Measurements from ENCODE around the gene IFI35. TPM values are rescaled to one million over a fixed set of nuclear protein-coding genes. Genes with fewer than 3 reads are reported as not detected.
"Not testable (repeated sequence)": the region's sequence is repeated elsewhere in the genome, so short reads cannot be mapped to it uniquely, and the experiment has no call there.

The IFI35 gene
- total RNA-seq, 1 experiment from 2014 or later = 6.3 TPM

- Mint-ChIP-seq H3K36me3 (ENCODE audit: insufficient read depth, unreplicated experiment) (peaks cover 68% of the 10 kb centered on the region), H3K27me3 (ENCODE audit: insufficient read depth, unreplicated experiment) (no peaks in the 10 kb centered on the region), H3K27ac (ENCODE audit: low read depth, unreplicated experiment) (peak within 1 kb of the TSS; percentile 96), H3K4me3 (ENCODE audit: unreplicated experiment) (peak within 1 kb of the TSS; percentile 95), H3K9me3 (ENCODE audit: unreplicated experiment) (no peaks in the 10 kb centered on the region), H3K4me1 (ENCODE audit: insufficient read depth, unreplicated experiment) (peaks cover 23% of the 10 kb centered on the region)
- CTCF ChIA-PET = interaction anchor here (0.6 to 2.5 kb wide), 15 partner anchors 13 to 775 kb away, joined by 3 to 17 read pairs (median 4); partner anchors contain the start of genes AARSD1, AOC2, BECN1 and DHX8
- TF ChIP-seq CTCF (IDR thresholded peaks at IDR 0.05; ENCODE audit: unreplicated experiment) = peak; percentile 77
- POLR2A ChIA-PET = interaction anchor here (0.5 to 3.6 kb wide), 36 partner anchors 8 to 1558 kb away, joined by 3 to 58 read pairs (median 6); partner anchors contain the start of genes AARSD1, AOC2, BECN1 and BRCA1
- TSS peak; percentile 78 for BruUV-seq (replicated peaks)
- intact Hi-C loops (cut with micrococcal nuclease) = loop anchor here (1.0 kb wide), 2 partner anchors 34 to 155 kb away; partner anchors contain the start of gene AARSD1
- DNase-seq (ENCODE audit: unreplicated experiment) = peak; percentile 99
Observed at GRCh38 chr17:42997984-42998938, 8.3 kb upstream of the IFI35 start, which contains the start of gene RPL27. Gene RPL27 (plus strand): TSS chr17:42998419. CDS start chr17:42998751, 332 bp downstream.

GRCh38 chr17:42999003-42999525 is 7.5 kb upstream of the IFI35 start:
- no peak for TF ChIP-seq CTCF (IDR thresholded peaks at IDR 0.05; ENCODE audit: unreplicated experiment)
- intact Hi-C loops (cut with micrococcal nuclease) = no loop called here
- Mint-ChIP-seq H3K27ac (ENCODE audit: low read depth, unreplicated experiment) (peak overlapping the region; percentile 96), H3K4me1 (ENCODE audit: insufficient read depth, unreplicated experiment) (peaks cover 23% of the 10 kb centered on the region), H3K9me3 (ENCODE audit: unreplicated experiment) (no peaks in the 10 kb centered on the region), H3K27me3 (ENCODE audit: insufficient read depth, unreplicated experiment) (no peaks in the 10 kb centered on the region), H3K36me3 (ENCODE audit: insufficient read depth, unreplicated experiment) (peaks cover 68% of the 10 kb centered on the region), H3K4me3 (ENCODE audit: unreplicated experiment) (peak overlapping the region; percentile 95)
- BruUV-seq (replicated peaks) = no TSS peak
- no peak for DNase-seq (ENCODE audit: unreplicated experiment)
- ChIA-PET CTCF (interaction anchor here (0.7 to 1.9 kb wide), 2 partner anchors 175 to 485 kb away, joined by 3 to 7 read pairs; partner anchors contain the start of genes BECN1 and DHX8), POLR2A (interaction anchor here (0.6 to 3.6 kb wide), 16 partner anchors 7 to 1080 kb away, joined by 3 to 58 read pairs (median 22); partner anchors contain the start of genes AARSD1, ACLY, BECN1 and BRCA1)

- H3K9me3 Mint-ChIP-seq (ENCODE audit: unreplicated experiment); H3K27me3 Mint-ChIP-seq (ENCODE audit: insufficient read depth, unreplicated experiment); H3K27ac Mint-ChIP-seq (ENCODE audit: low read depth, unreplicated experiment); intact Hi-C loops (cut with micrococcal nuclease); BruUV-seq (replicated peaks): not testable (repeated sequence)
- H3K4me1 Mint-ChIP-seq (ENCODE audit: insufficient read depth, unreplicated experiment) = peaks cover 23% of the 10 kb centered on the region
- H3K36me3 Mint-ChIP-seq (ENCODE audit: insufficient read depth, unreplicated experiment) = peaks cover 73% of the 10 kb centered on the region
- peak overlapping the region; percentile 65 for H3K4me3 Mint-ChIP-seq (ENCODE audit: unreplicated experiment)
- peak; percentile 9 for DNase-seq (ENCODE audit: unreplicated experiment)
- POLR2A ChIA-PET = interaction anchor here (0.6 to 2.2 kb wide), 8 partner anchors 10 to 418 kb away, joined by 3 to 20 read pairs (median 4); partner anchors contain the start of genes RUNDC1 and VAT1
- CTCF ChIA-PET = interaction anchor here (1.0 to 1.4 kb wide), 2 partner anchors 32 to 158 kb away, joined by 4 to 6 read pairs; no protein-coding TSS in a partner anchor
Observed at GRCh38 chr17:43000894-43001293, 5.7 kb upstream of the IFI35 start.

- Mint-ChIP-seq H3K27me3 (ENCODE audit: insufficient read depth, unreplicated experiment) (no peaks in the 10 kb centered on the region), H3K9me3 (ENCODE audit: unreplicated experiment) (no peaks in the 10 kb centered on the region), H3K4me1 (ENCODE audit: insufficient read depth, unreplicated experiment) (peaks cover 18% of the 10 kb centered on the region), H3K27ac (ENCODE audit: low read depth, unreplicated experiment) (peak overlapping the region; percentile 35), H3K36me3 (ENCODE audit: insufficient read depth, unreplicated experiment) (peaks cover 67% of the 10 kb centered on the region), H3K4me3 (ENCODE audit: unreplicated experiment) (no peak overlapping the region)
- ChIA-PET CTCF (no interaction called here), POLR2A (interaction anchor here (0.6 to 1.4 kb wide), 2 partner anchors 78 to 168 kb away, joined by 3 read pairs; no protein-coding TSS in a partner anchor)
- no peak for TF ChIP-seq CTCF (IDR thresholded peaks at IDR 0.05; ENCODE audit: unreplicated experiment)
- intact Hi-C loops (cut with micrococcal nuclease) = no loop called here
- DNase-seq (ENCODE audit: unreplicated experiment) = peak; percentile 82
- no TSS peak for BruUV-seq (replicated peaks)
Observed at GRCh38 chr17:43003542-43004172, 2.9 kb upstream of the IFI35 start.
